Stimulated activated CD8-positive, alpha-beta memory T cell treated with anti-CD3 and anti-CD28 coated beads, Interleukin-12 subunit alpha, Interleukin-12 subunit beta, amount 100 ng/mL, for 4 hours (primary cell): Measurements from ENCODE around the gene SPATA22.
"Not testable (repeated sequence)": the region's sequence is repeated elsewhere in the genome, so short reads cannot be mapped to it uniquely, and the experiment has no call there.

Experiments
- DNase-seq: peaks from one replicate; pipeline ENCODE4 v3.0.0-alpha.2; 2020; ENCODE audit warnings: low read depth

Gene SPATA22

DNA sequence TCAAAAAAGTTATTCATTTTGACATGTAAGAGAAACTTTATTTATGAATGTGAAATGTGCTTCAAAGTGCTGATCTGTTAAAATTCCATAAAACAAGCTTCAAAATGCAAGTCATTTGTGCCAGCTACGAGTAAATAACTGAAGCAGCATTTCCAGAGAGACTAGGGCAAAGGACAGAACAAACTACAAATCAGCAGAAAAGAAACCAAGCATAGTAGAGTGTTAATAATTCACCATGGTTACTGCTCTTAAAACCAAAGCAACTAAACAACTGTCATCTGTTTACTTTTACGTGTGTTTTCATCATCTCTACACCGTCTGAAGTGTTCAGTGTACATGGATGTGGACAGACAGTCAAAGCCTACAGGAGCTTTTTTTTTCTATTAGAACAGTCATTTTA lies 2.6 kb upstream of the SPATA22 start:
- DNase-seq: no peak

DNA sequence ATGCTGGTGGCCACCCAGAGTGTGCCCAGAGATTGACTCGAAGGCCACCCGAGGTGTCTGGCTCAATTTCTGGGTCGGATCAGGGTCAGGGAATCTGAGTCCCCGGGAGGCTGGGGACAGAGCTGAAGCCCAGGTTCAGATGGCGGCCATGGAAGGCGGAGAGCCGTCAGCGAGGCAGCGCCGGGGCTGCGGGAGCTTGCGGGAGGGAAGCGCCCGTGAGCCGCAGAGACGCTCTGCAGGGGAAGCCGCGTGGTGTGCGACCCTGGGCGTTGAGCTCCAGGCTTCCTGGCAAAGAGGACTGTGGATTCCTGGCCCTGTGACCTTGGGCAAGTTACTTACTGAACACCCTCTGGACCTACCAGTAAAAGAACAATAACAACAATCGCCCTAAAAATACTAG lies 518 bp upstream of the SPATA22 start:
- DNase-seq: no peak

DNA sequence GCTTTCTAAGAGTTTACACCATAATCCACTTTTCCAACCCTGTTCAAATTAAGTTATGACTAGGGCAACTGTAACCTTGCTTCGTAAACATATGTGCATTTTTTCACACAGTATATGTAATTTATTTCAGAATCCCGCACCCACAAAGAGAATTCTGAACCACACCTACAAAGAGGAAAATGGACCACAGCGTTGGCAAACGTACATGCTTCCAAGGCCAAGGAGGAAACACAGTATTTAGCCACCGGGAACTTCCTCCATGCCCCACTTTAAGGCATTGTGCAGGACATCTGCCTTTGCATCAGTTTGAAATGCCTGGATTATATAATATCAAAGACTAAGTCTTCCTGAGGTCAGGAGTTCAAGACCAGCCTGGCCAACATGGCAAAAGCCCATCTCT lies 2.1 kb downstream of the SPATA22 start:
- no peak for DNase-seq

DNA sequence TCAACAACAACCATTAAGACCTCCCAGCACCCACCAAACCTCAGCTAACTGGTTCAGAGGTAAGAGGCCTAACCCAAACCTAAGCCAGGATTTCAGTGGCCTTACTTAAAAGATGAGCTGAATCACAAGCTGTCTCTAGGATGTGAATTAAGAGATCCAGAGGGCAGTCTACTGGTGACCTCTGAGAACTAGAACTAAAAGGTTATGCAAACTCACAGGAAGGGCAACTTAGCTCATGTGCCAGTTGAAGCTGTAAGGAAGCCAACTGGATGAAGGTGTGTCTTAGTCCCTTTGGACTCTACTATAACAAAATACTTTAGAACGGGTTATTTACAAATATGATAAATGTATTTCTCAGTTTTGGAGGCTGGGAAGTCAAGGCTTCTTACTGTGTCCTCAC lies 5.3 kb downstream of the SPATA22 start:
- not testable (repeated sequence) for DNase-seq

DNA sequence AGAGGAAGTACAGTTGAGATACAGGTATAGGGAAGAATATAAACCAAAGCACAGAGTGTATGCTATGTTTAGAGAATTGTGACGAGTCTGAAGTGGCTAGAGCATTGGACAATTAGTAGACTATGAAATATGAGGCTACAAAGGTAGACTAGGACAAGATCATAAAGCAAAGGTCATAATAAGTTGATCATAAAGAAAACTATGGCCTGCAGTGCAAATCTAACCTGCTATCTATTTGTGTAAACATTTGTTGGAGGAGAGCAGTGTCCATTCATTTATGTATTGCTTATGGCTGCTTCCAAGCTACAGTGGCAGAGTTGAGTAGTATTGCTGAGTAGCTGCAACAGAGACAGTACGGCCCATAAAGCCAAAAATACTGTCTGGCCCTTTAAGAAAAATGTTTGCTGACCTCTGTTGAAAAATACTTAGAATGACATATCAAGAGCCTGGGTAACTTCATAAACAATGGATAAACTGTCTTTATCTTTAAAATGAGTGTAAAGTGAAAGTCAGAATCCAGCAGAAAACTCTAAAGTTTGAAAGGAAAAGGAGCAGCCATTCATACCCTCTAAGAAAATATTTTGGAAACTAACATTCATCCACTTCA lies 23.5 kb downstream of the SPATA22 start:
- DNase-seq: no peak

DNA sequence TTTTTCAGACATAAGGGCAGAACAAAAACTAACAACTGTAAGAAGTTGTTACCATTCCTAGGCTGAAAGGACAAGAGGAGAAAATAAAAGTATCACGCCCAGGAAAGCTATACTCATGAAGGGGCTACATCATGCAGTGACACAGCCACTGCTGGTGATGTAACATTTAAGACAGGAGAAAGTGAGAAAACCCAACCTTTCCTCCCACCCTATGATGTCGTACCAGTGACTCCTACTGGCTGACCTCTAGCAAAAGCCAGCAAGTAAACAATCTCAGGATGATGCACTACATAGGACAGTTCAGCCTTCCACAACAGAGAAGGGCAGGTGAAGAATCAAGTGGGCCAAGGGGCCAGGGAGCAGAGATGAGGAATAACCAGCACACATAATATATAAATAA lies 24.0 kb downstream of the SPATA22 start:
- DNase-seq: no peak

DNA sequence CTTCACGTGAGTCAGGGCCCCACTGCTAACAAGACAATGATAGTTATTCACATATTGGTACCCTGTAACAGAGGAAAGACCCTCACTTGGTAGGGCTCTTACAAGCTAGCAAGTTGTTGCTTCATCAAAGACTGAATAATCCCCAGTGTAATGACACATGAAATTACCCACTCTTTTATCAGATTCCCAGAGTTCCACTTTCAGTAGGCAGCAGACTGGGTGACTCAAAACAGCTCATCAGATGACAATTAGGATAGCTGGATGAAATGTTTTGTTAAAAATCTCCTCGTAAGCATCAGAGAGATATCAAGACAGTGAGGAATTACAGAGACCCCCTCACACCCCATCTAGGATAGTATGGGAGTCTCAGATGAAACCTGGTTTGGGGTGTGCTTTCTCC lies 31.2 kb downstream of the SPATA22 start:
- no peak for DNase-seq

DNA sequence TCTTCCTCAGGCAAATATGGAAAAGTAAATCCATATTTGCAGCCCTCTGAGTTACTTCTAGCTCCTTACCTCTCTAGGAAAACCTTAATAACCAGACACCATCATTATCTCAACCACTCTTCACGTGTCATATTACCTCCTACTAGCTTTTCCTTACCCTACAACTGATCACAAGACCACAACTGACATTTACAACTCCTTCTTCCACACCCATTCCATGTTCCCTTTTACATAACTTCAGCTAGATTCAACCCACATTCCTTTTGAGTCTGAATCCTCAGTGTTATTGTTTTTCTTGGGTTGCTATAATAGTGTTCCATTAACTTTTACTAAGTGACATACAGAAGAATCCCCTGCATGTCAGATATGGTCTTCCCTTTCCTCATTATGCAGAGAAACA lies 33.3 kb downstream of the SPATA22 start:
- DNase-seq: no peak

DNA sequence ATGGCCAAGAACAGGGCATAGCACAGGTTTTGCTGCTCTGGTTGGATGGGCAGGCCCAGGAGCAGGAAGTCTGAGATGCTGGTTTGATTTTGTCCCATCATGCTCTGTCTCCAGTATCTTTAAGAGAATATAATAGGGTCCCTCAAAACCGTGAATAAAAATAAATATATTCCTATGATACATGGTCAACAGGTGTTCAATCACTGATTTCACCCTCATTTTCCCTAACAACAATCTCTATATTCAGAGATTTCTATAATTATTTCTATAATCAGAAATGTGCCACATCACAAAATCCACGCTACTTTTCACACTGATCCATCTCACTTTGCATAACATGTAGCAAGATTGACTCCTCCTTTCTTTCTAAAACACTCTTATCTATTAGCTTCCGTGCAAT lies 37.9 kb downstream of the SPATA22 start, which contains the start of gene OR1E2:
TSS of gene OR1E2 (minus strand) at position 101 of the 400 bp plus-strand sequence. CDS start at position 101, 0 bp downstream.
- DNase-seq: no peak

DNA sequence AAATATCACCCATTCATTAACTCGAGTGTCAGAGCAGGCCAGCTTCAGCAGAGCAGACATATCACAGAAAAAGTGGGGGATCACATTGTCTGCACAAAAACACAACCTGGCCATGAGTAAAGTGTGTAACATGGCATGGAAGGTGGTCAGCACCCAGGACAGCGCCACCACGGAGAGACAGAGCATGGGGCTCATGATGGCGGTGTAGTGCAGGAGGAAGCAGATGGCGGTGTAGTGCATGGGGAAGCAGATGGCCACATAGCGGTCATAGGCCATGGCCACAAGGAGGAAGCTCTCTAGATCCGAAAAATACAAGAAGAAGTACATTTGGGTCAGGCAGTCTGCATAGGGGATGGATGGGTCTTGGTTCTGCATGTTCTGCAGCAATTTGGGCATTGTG lies 38.4 kb downstream of the SPATA22 start:
- not testable (repeated sequence) for DNase-seq

DNA sequence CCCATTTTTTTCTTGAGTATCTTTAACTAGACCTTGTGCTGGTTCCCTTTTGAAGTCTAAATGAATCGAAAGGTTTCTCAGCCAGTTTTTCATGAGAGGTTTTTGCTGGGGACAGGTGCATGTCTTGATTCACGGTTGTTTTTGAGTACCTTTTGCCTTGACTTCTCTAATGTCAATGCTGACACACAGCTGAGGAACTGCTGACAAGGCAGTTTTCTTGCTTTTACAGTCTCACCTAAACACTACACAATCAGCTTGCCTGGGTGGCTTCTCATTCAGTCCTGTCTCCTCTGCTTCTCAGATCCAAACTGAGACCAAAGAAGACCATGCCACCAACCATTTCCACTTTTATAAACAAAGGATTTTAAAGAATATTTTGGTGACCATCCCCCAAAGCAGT lies 53.4 kb downstream of the SPATA22 start:
- DNase-seq: no peak

DNA sequence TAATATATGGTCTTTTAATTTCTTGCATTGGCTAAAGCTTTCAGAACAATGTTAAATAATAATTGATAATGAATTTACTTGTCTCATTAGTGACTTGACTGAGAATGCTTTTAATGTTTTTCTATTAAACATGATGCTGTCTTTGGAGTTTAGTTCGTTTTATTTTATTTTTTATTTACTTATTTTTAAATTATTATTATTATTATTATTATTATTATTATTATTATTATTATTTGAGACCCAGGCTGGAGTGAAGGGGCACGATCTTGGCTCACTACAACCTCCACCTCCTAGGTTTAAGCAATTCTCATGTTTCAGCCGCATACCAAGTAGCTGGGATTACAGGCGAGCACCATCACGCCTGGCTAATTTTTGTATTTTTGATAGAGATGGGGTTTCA lies 56.0 kb downstream of the SPATA22 start:
- no peak for DNase-seq

DNA sequence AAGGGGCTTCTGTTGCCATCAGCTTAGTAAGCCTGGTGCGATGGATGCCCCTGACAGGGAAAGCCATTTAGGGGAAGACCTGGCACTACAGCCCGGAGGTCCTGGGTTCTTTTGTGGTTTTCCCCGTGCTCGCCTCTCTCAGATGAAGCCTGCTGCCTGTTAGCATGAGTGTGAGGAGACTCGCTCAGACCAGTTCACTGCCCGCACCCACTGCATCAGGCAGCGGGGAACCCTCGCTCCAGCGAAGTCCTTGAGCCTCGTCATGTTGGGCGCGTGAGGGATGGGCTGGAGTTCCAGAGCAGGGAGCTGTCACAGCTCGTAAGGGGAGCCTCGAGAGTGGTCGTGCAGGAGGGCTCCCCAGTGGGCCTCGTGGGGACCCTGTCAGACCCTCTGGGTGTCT lies 59.4 kb downstream of the SPATA22 start:
- not testable (repeated sequence) for DNase-seq

DNA sequence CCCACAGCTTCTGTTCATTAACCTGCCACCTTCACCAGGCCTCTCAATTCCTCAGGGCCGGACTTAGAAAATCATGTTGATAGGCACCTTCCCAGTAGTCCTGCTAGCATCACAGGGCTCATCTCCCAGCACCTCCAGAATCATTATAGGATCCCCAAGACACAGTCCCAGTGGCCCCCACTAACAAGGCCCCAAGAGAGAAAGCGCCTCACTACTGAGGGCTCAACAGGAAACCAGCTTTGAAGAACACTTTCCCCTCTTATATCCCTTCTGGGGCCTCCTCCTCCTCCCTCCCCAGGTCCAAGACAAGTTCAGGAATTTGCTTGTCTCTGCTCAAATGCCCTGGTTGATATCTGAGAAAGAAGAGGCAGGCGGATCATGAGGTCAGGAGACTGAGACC lies 60.5 kb downstream of the SPATA22 start, which contains the start of gene OR3A3:
TSS of gene OR3A3 (plus strand) at position 301 of the 400 bp plus-strand sequence.
- no peak for DNase-seq

DNA sequence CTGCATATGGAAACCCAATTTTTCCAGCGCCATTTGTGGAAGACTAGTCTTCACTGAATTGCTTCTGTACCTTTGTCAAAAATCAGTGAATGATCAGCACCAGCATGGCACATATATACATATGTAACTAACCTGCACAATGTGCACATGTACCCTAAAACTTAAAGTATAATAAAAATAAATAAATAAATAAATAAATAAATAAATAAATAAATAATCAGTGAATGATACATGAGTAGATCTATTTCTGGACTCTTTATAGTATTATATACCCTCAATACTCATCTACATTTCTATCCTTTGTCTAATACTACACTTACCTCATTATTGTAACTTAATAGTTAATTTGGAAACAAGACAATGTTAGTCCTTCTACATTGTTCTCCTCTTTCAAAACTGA lies 67.8 kb downstream of the SPATA22 start:
- DNase-seq: not testable (repeated sequence)

DNA sequence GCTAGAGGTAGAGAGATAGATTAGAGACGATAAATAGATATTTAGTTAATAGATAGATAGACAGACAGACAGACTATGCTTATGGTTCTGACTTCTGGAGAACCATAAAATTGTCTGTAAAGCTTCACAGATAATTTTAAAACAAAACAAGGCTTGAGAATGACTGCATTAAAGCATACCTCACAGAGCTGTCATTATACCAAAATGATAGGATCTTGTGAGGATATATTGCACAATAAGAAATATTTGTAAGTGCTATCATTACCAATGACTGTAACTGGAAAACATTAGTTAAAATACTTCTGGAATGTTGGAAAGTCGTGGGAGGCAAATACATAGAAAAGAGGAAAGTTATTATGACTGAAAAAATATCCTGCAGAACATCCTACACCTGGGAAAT lies 69.8 kb downstream of the SPATA22 start:
- DNase-seq: no peak

DNA sequence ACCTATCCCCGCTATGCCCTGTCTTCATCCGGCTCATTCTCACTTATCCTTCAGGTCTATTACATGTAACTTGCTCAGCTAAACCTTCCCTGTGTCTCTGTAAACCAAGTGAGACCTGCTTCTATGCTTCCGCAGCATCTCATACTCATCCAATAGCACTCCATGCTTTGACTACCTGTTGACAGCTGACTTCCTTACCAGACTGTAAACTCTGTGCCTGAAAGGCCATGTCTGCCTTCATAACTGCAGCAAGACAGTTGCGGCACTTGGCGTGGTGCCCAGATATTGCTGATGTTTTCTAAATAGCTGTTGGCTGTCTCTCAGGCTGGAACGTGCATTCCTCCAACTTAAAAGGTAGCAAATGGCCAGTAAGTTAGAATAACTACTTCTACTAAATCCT lies 71.6 kb downstream of the SPATA22 start:
- DNase-seq: no peak

DNA sequence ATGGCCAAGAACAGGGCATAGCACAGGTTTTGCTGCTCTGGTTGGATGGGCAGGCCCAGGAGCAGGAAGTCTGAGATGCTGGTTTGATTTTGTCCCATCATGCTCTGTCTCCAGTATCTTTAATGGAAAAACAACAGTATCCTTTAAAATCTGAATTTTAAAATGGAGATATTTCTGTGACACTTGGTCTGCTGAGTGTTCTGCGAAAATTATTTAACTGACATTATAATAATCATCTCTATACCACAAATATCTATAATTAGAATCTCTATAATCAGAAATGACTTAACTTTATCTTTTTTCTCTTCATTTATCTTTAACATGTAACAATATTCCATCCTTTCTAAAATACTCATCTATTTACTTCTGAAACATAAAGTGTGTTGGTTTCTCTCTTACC lies 73.3 kb downstream of the SPATA22 start, which contains the start of gene OR1E1:
TSS of gene OR1E1 (minus strand) at position 101 of the 400 bp plus-strand sequence. CDS start at position 101, 0 bp downstream.
- no peak for DNase-seq

DNA sequence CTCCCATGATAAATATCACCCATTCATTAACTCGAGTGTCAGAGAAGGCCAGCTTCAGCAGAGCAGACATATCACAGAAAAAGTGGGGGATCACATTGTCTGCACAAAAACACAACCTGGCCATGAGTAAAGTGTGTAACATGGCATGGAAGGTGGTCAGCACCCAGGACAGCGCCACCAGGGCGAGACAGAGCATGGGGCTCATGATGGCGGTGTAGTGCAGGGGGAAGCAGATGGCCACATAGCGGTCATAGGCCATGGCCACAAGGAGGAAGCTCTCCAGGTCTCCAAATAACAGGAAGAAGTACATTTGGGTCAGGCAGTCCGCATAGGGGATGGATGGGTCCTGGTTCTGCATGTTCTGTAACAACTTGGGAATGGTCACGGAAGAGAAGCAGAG lies 73.8 kb downstream of the SPATA22 start:
- DNase-seq: not testable (repeated sequence)
